Caco-2 (cell line): ENCODE results near the gene GOLGA8K. TPM values are rescaled to one million over a fixed set of nuclear protein-coding genes. Genes with fewer than 3 reads are reported as not detected.
"Not testable (repeated sequence)": the region's sequence is repeated elsewhere in the genome, so short reads cannot be mapped to it uniquely, and the experiment has no call there.

Experiments used
- BruUV-seq: library from RNA; stranded (reverse); fragments of 400-500 nt; replicated peaks from 2 replicates; lab custom pipeline; 2021; lab: Mats Ljungman, UMichigan
- CTCF ChIA-PET: fragments of 300-600 bp; sonication (Branson Sonifier 250); formaldehyde crosslinking; loops from one replicate; lab custom pipeline; 2022; ENCODE audit warnings: antibody characterized with exemption; lab: Charles Lee
- POLR2A ChIA-PET: fragments of 300-600 bp; sonication (Branson Sonifier 250); formaldehyde crosslinking; loops from one replicate; lab custom pipeline; 2022; ENCODE audit warnings: antibody characterized with exemption; lab: Charles Lee
- DNase-seq, 2 experiments: peaks; one replicate each; pipeline versions ENCODE4 v3.0.0 to v3.0.0-alpha.2; 2020 to 2022
- H3K27me3 ChIP-seq: replicated peaks from 2 replicates; pipeline ENCODE4 v1.6.0; 2011; ENCODE audit warnings: low read length; ENCODE audit not compliant: control insufficient read depth, insufficient read depth
- H3K36me3 ChIP-seq: 2 replicates; pipeline ENCODE4 v1.5.1; 2011; ENCODE audit warnings: low read length; ENCODE audit not compliant: control insufficient read depth, insufficient read depth
- H3K4me1 ChIP-seq: fragments of 250-450 bp; sonication (Bioruptor Pico); 2 replicates; pipeline ENCODE4 v1.5.1; 2020; ENCODE audit warnings: mild to moderate bottlenecking
- H3K4me3 ChIP-seq: 2 replicates; pipeline ENCODE4 v1.5.1; 2011; ENCODE audit warnings: low read depth, mild to moderate bottlenecking, control low read depth, low read length
- H3K9me3 ChIP-seq: fragments of 250-450 bp; sonication (Bioruptor Pico); 2 replicates; pipeline ENCODE4 v1.5.1; 2020; ENCODE audit warnings: mild to moderate bottlenecking, moderate library complexity
- H3K27ac Mint-ChIP-seq: one replicate; pipeline ENCODE4 v1.8.0; 2022; ENCODE audit warnings: mixed read lengths; ENCODE audit not compliant: unreplicated experiment
- H3K27me3 Mint-ChIP-seq: one replicate; pipeline ENCODE4 v1.8.0; 2022; ENCODE audit warnings: mixed read lengths; ENCODE audit not compliant: insufficient read depth, unreplicated experiment
- H3K36me3 Mint-ChIP-seq: one replicate; pipeline ENCODE4 v1.8.0; 2022; ENCODE audit warnings: mild to moderate bottlenecking, mixed read lengths; ENCODE audit not compliant: insufficient read depth, unreplicated experiment
- H3K4me1 Mint-ChIP-seq: one replicate; pipeline ENCODE4 v1.8.0; 2022; ENCODE audit warnings: low read depth, mixed read lengths; ENCODE audit not compliant: unreplicated experiment
- H3K4me3 Mint-ChIP-seq: one replicate; pipeline ENCODE4 v1.8.0; 2022; ENCODE audit warnings: mild to moderate bottlenecking, moderate library complexity, mixed read lengths; ENCODE audit not compliant: unreplicated experiment
- H3K9me3 Mint-ChIP-seq: one replicate; pipeline ENCODE4 v1.8.0; 2022; ENCODE audit warnings: mixed read lengths; ENCODE audit not compliant: unreplicated experiment
- intact Hi-C: fragments of 100-400 bp; cut with micrococcal nuclease; formaldehyde crosslinking; loops from one replicate; pipeline ENCODE4 v1.10.0; 2022; ENCODE audit not compliant: unreplicated experiment
- total RNA-seq: library from RNA; stranded (reverse); gene quantifications from 2 replicates; pipeline ENCODE4 v1.2.3, GENCODE V29; 2022

Gene GOLGA8K
- total RNA-seq, 1 experiment from 2014 or later, result not detected

- DNase-seq, H3K27me3 ChIP-seq, BruUV-seq, H3K36me3 ChIP-seq, H3K9me3 ChIP-seq, POLR2A ChIA-PET, H3K27me3 Mint-ChIP-seq, H3K36me3 Mint-ChIP-seq, H3K4me3 Mint-ChIP-seq, H3K9me3 Mint-ChIP-seq, H3K4me1 ChIP-seq, H3K4me3 ChIP-seq, H3K27ac Mint-ChIP-seq, intact Hi-C loops, CTCF ChIA-PET, H3K4me1 Mint-ChIP-seq: not testable (repeated sequence)
Observed at GRCh38 chr15:32373707-32374106, 29.4 kb downstream of the GOLGA8K start.

GRCh38 chr15:32372075-32372474 lies 31.0 kb downstream of the GOLGA8K start:
- H3K4me1 Mint-ChIP-seq, H3K9me3 ChIP-seq, H3K27ac Mint-ChIP-seq, DNase-seq, H3K27me3 Mint-ChIP-seq, H3K36me3 Mint-ChIP-seq, BruUV-seq, H3K27me3 ChIP-seq, POLR2A ChIA-PET, H3K4me1 ChIP-seq, H3K4me3 Mint-ChIP-seq, intact Hi-C loops, H3K9me3 Mint-ChIP-seq, H3K4me3 ChIP-seq, CTCF ChIA-PET, H3K36me3 ChIP-seq: not testable (repeated sequence)

- H3K36me3 Mint-ChIP-seq, H3K27ac Mint-ChIP-seq, H3K36me3 ChIP-seq, H3K9me3 Mint-ChIP-seq, H3K4me3 Mint-ChIP-seq, H3K4me1 ChIP-seq, DNase-seq, CTCF ChIA-PET, H3K27me3 Mint-ChIP-seq, H3K27me3 ChIP-seq, POLR2A ChIA-PET, intact Hi-C loops, H3K4me3 ChIP-seq, H3K9me3 ChIP-seq, BruUV-seq, H3K4me1 Mint-ChIP-seq: not testable (repeated sequence)
Observed at GRCh38 chr15:32370526-32370925, 32.6 kb downstream of the GOLGA8K start.

- H3K9me3 ChIP-seq, H3K4me1 ChIP-seq, H3K27me3 Mint-ChIP-seq, H3K9me3 Mint-ChIP-seq, POLR2A ChIA-PET, H3K27ac Mint-ChIP-seq, H3K4me3 Mint-ChIP-seq, H3K4me1 Mint-ChIP-seq, H3K36me3 Mint-ChIP-seq, H3K27me3 ChIP-seq, BruUV-seq, H3K36me3 ChIP-seq, CTCF ChIA-PET, H3K4me3 ChIP-seq, intact Hi-C loops, DNase-seq: not testable (repeated sequence)
Observed at GRCh38 chr15:32370064-32370463, 33.0 kb downstream of the GOLGA8K start.

- H3K36me3 Mint-ChIP-seq, H3K27me3 ChIP-seq, H3K36me3 ChIP-seq, H3K4me3 Mint-ChIP-seq, H3K27ac Mint-ChIP-seq, intact Hi-C loops, H3K27me3 Mint-ChIP-seq, H3K4me1 ChIP-seq, H3K4me1 Mint-ChIP-seq, BruUV-seq, DNase-seq, POLR2A ChIA-PET, H3K4me3 ChIP-seq, CTCF ChIA-PET, H3K9me3 Mint-ChIP-seq, H3K9me3 ChIP-seq: not testable (repeated sequence)
Observed at GRCh38 chr15:32366492-32366891, 36.6 kb downstream of the GOLGA8K start.

- H3K36me3 ChIP-seq, BruUV-seq, CTCF ChIA-PET, DNase-seq, H3K9me3 ChIP-seq, H3K36me3 Mint-ChIP-seq, H3K4me3 ChIP-seq, H3K27me3 ChIP-seq, H3K9me3 Mint-ChIP-seq, POLR2A ChIA-PET, H3K4me1 Mint-ChIP-seq, H3K27ac Mint-ChIP-seq, H3K4me1 ChIP-seq, H3K27me3 Mint-ChIP-seq, H3K4me3 Mint-ChIP-seq, intact Hi-C loops: not testable (repeated sequence)
Observed at GRCh38 chr15:32365955-32366354, 37.1 kb downstream of the GOLGA8K start.

- BruUV-seq, H3K4me3 ChIP-seq, H3K36me3 ChIP-seq, intact Hi-C loops, H3K36me3 Mint-ChIP-seq, H3K27me3 Mint-ChIP-seq, H3K9me3 Mint-ChIP-seq, H3K4me1 ChIP-seq, H3K9me3 ChIP-seq, H3K27me3 ChIP-seq, POLR2A ChIA-PET, H3K4me1 Mint-ChIP-seq, CTCF ChIA-PET, H3K4me3 Mint-ChIP-seq, DNase-seq, H3K27ac Mint-ChIP-seq: not testable (repeated sequence)
Observed at GRCh38 chr15:32364944-32365343, 38.1 kb downstream of the GOLGA8K start.
